ENCODE data around the gene ZSWIM5.
"Not testable (repeated sequence)": the region's sequence is repeated elsewhere in the genome, so short reads cannot be mapped to it uniquely, and the experiment has no call there.

The ZSWIM5 gene

GRCh38 chr1:45177452-45177851 lies 29.0 kb downstream of the ZSWIM5 start:
- no peak for DNase-seq (ENCODE audit: extremely low read depth, insufficient read length)
- no peak for TF ChIP-seq CTCF (IDR thresholded peaks at IDR 0.05; ENCODE audit: insufficient read depth, low read length, poor library complexity, severe bottlenecking)
- H3K36me3 ChIP-seq (ENCODE audit: control insufficient read depth, insufficient read depth, low read length) = no peaks in the 10 kb centered on the region

GRCh38 chr1:45172764-45173163 lies 33.6 kb downstream of the ZSWIM5 start:
- no peak for DNase-seq (ENCODE audit: extremely low read depth, insufficient read length)
- Histone ChIP-seq H3K4me3 (replicated peaks; ENCODE audit: low read depth, low read length) (no peak overlapping the region), H3K36me3 (ENCODE audit: control insufficient read depth, insufficient read depth, low read length) (no peaks in the 10 kb centered on the region), H3K27me3 (replicated peaks; ENCODE audit: control insufficient read depth, insufficient read depth, low read length) (no peaks in the 10 kb centered on the region)
- no peak for TF ChIP-seq CTCF (IDR thresholded peaks at IDR 0.05; ENCODE audit: insufficient read depth, low read length, poor library complexity, severe bottlenecking)

More at GRCh38 chr1:45177452-45177851, 29.0 kb downstream of the ZSWIM5 start:
- no peak overlapping the region for H3K4me3 ChIP-seq (replicated peaks; ENCODE audit: low read depth, low read length)
- no peaks in the 10 kb centered on the region for H3K27me3 ChIP-seq (replicated peaks; ENCODE audit: control insufficient read depth, insufficient read depth, low read length)

- TF ChIP-seq CTCF (IDR thresholded peaks at IDR 0.05; ENCODE audit: insufficient read depth, low read length, poor library complexity, severe bottlenecking) = no peak
- Histone ChIP-seq H3K4me3 (replicated peaks; ENCODE audit: low read depth, low read length) (no peak overlapping the region), H3K27me3 (replicated peaks; ENCODE audit: control insufficient read depth, insufficient read depth, low read length) (no peaks in the 10 kb centered on the region), H3K36me3 (ENCODE audit: control insufficient read depth, insufficient read depth, low read length) (no peaks in the 10 kb centered on the region)
- DNase-seq (ENCODE audit: extremely low read depth, insufficient read length) = no peak
These were observed 34.4 kb downstream of the ZSWIM5 start for GRCh38 chr1:45172005-45172404.

- Histone ChIP-seq H3K4me3 (replicated peaks; ENCODE audit: low read depth, low read length) (no peak overlapping the region), H3K36me3 (ENCODE audit: control insufficient read depth, insufficient read depth, low read length) (no peaks in the 10 kb centered on the region), H3K27me3 (replicated peaks; ENCODE audit: control insufficient read depth, insufficient read depth, low read length) (no peaks in the 10 kb centered on the region)
- no peak for TF ChIP-seq CTCF (IDR thresholded peaks at IDR 0.05; ENCODE audit: insufficient read depth, low read length, poor library complexity, severe bottlenecking)
- DNase-seq (ENCODE audit: extremely low read depth, insufficient read length) = no peak
These were observed 34.8 kb downstream of the ZSWIM5 start for GRCh38 chr1:45171575-45171974.

- no peak for TF ChIP-seq CTCF (IDR thresholded peaks at IDR 0.05; ENCODE audit: insufficient read depth, low read length, poor library complexity, severe bottlenecking)
- DNase-seq (ENCODE audit: extremely low read depth, insufficient read length) = no peak
- Histone ChIP-seq H3K4me3 (replicated peaks; ENCODE audit: low read depth, low read length) (no peak overlapping the region), H3K27me3 (replicated peaks; ENCODE audit: control insufficient read depth, insufficient read depth, low read length) (no peaks in the 10 kb centered on the region), H3K36me3 (ENCODE audit: control insufficient read depth, insufficient read depth, low read length) (no peaks in the 10 kb centered on the region)
These were observed 36.2 kb downstream of the ZSWIM5 start for GRCh38 chr1:45170151-45170742.

GRCh38 chr1:45167947-45168346 lies 38.5 kb downstream of the ZSWIM5 start:
- not testable (repeated sequence) for H3K27me3 ChIP-seq (replicated peaks; ENCODE audit: control insufficient read depth, insufficient read depth, low read length); H3K4me3 ChIP-seq (replicated peaks; ENCODE audit: low read depth, low read length); DNase-seq (ENCODE audit: extremely low read depth, insufficient read length)

GRCh38 chr1:45164307-45164706 lies 42.1 kb downstream of the ZSWIM5 start:
- H3K36me3 ChIP-seq (ENCODE audit: control insufficient read depth, insufficient read depth, low read length); H3K27me3 ChIP-seq (replicated peaks; ENCODE audit: control insufficient read depth, insufficient read depth, low read length); H3K4me3 ChIP-seq (replicated peaks; ENCODE audit: low read depth, low read length); DNase-seq (ENCODE audit: extremely low read depth, insufficient read length): not testable (repeated sequence)

More at GRCh38 chr1:45167947-45168346, 38.5 kb downstream of the ZSWIM5 start:
- not testable (repeated sequence) for H3K36me3 ChIP-seq (ENCODE audit: control insufficient read depth, insufficient read depth, low read length)

- DNase-seq (ENCODE audit: extremely low read depth, insufficient read length); H3K36me3 ChIP-seq (ENCODE audit: control insufficient read depth, insufficient read depth, low read length); H3K4me3 ChIP-seq (replicated peaks; ENCODE audit: low read depth, low read length); H3K27me3 ChIP-seq (replicated peaks; ENCODE audit: control insufficient read depth, insufficient read depth, low read length): not testable (repeated sequence)
These were observed 43.3 kb downstream of the ZSWIM5 start for GRCh38 chr1:45163111-45163510.
